NCI-H1105 treated with DMSO at 0.1 percent for 48 hours (cell line): ENCODE measurements around the gene CCDC88C.

ENCODE experiments used
- DNase-seq: peaks from one replicate; lab custom pipeline; 2025; lab: John Stamatoyannopoulos, UW

The CCDC88C gene

GRCh38 chr14:91326514-91327249 lies 90.9 kb downstream of the CCDC88C start:
- DNase-seq, result peak; percentile 5

- DNase-seq, result peak; percentile 9
These were observed 92.7 kb downstream of the CCDC88C start for GRCh38 chr14:91324606-91325575.

GRCh38 chr14:91323671-91324605 lies 93.7 kb downstream of the CCDC88C start:
- DNase-seq, result peak; percentile 70

GRCh38 chr14:91323031-91323430 lies 94.6 kb downstream of the CCDC88C start:
- DNase-seq, result no peak

GRCh38 chr14:91322623-91323022 lies 95.0 kb downstream of the CCDC88C start:
- no peak for DNase-seq

- DNase-seq, result no peak
These were observed 96.5 kb downstream of the CCDC88C start for GRCh38 chr14:91321131-91321530.

GRCh38 chr14:91320266-91320665 lies 97.4 kb downstream of the CCDC88C start:
- DNase-seq, result no peak

GRCh38 chr14:91318911-91319310 lies 98.7 kb downstream of the CCDC88C start:
- no peak for DNase-seq

GRCh38 chr14:91317381-91318308 lies 100.0 kb downstream of the CCDC88C start:
- no peak for DNase-seq

GRCh38 chr14:91316761-91317160 lies 100.9 kb downstream of the CCDC88C start:
- DNase-seq, result no peak

- DNase-seq, result no peak
These were observed 101.8 kb downstream of the CCDC88C start for GRCh38 chr14:91315844-91316267.

GRCh38 chr14:91313852-91314251 lies 103.8 kb downstream of the CCDC88C start:
- no peak for DNase-seq

GRCh38 chr14:91313154-91313850 lies 104.3 kb downstream of the CCDC88C start:
- no peak for DNase-seq

GRCh38 chr14:91311284-91311662 lies 106.3 kb downstream of the CCDC88C start:
- no peak for DNase-seq

- DNase-seq, result no peak
These were observed 106.9 kb downstream of the CCDC88C start for GRCh38 chr14:91310606-91311283.

GRCh38 chr14:91309756-91310280 lies 107.8 kb downstream of the CCDC88C start:
- DNase-seq, result no peak

GRCh38 chr14:91308337-91308736 lies 109.3 kb downstream of the CCDC88C start:
- no peak for DNase-seq

GRCh38 chr14:91307652-91308051 lies 110.0 kb downstream of the CCDC88C start:
- no peak for DNase-seq

GRCh38 chr14:91307046-91307445 lies 110.6 kb downstream of the CCDC88C start:
- no peak for DNase-seq
